Astrocyte (in vitro differentiated cells and primary cell): ENCODE measurements around the gene TNFAIP2.

Experiments
- EZH2 ChIP-seq: IDR thresholded peaks from 2 replicates; pipeline ENCODE4 v1.6.1; 2012; ENCODE audit warnings: mild to moderate bottlenecking, low read length, inconsistent platforms; ENCODE audit not compliant: insufficient read depth
- TF ChIP-seq, protein P1 (sequence below): IDR thresholded peaks from 2 replicates; pipeline ENCODE4 v1.5.1; 2011; ENCODE audit warnings: low read depth, mild to moderate bottlenecking, inconsistent platforms, low read length, moderate library complexity; ENCODE audit not compliant: insufficient read depth

DNA sequence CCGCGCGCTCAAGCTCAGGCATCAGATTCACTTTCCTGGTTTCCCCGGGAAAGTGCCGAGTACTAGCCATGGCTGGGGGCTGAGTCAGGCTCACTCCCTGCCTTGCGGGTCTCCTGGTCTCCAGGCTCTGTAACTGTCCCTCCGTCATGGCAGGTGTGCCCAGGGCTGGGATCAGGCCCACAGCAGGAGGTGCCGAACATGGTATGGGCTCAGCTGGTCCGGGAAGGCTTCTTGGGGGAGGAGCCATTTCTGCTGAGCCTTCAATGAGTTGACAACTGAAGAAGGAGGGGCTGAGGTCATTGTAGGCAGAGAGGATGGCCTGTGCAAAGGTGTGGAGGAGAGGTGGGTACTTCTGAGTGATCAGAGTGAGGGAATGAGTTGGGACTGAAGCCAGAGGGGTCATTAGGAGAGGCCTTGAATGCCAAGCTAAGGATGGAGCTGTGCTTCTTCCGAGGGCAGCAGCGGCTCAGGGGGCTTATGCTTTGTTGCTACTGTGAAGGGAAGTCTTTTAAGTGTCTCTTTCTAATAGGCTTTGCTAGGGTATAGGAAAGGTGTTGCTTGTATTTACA lies 28.0 kb upstream of the TNFAIP2 start:
- TF ChIP-seq, protein P1, sequence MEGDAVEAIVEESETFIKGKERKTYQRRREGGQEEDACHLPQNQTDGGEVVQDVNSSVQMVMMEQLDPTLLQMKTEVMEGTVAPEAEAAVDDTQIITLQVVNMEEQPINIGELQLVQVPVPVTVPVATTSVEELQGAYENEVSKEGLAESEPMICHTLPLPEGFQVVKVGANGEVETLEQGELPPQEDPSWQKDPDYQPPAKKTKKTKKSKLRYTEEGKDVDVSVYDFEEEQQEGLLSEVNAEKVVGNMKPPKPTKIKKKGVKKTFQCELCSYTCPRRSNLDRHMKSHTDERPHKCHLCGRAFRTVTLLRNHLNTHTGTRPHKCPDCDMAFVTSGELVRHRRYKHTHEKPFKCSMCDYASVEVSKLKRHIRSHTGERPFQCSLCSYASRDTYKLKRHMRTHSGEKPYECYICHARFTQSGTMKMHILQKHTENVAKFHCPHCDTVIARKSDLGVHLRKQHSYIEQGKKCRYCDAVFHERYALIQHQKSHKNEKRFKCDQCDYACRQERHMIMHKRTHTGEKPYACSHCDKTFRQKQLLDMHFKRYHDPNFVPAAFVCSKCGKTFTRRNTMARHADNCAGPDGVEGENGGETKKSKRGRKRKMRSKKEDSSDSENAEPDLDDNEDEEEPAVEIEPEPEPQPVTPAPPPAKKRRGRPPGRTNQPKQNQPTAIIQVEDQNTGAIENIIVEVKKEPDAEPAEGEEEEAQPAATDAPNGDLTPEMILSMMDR, result no peak
- TF ChIP-seq EZH2, result no peak
